OCI-LY3 (cell line): ENCODE results near the gene SEMA6A.

ENCODE experiments used
- H2AFZ ChIP-seq: fragments of 200-600, 300-600 bp; shearing (Covaris generic); 2 replicates; pipeline ENCODE4 v1.6.0; 2014; ENCODE audit warnings: antibody characterized with exemption, low read depth, low read length
- H3K27ac ChIP-seq: fragments of 200-600, 300-600 bp; sonication (generic); 2 replicates; pipeline ENCODE4 v1.5.1; 2014; ENCODE audit warnings: mild to moderate bottlenecking, low read length, moderate library complexity, mixed read lengths
- H3K27me3 ChIP-seq: fragments of 200-600, 300-600 bp; sonication (generic); 2 replicates; pipeline ENCODE4 v1.6.1; 2014; ENCODE audit warnings: low read depth, low read length, mixed read lengths
- H3K36me3 ChIP-seq: fragments of 200-600, 300-600 bp; sonication (generic); replicated peaks from 2 replicates; pipeline ENCODE3; 2014; ENCODE audit warnings: low read depth, low read length, mixed read lengths
- H3K4me1 ChIP-seq: fragments of 300-600, 200-600 bp; sonication (generic); 2 replicates; pipeline ENCODE4 v1.6.1; 2014; ENCODE audit warnings: low read length, mixed read lengths
- H3K4me2 ChIP-seq: fragments of 200-600, 300-600 bp; sonication (generic); 2 replicates; pipeline ENCODE4 v1.6.1; 2014; ENCODE audit warnings: low read length, mixed read lengths
- H3K4me3 ChIP-seq: fragments of 300-600, 200-600 bp; sonication (generic); 2 replicates; pipeline ENCODE4 v1.5.1; 2014; ENCODE audit warnings: antibody characterized with exemption, mild to moderate bottlenecking, low read length, moderate library complexity
- H3K79me2 ChIP-seq: fragments of 300-600, 200-600 bp; shearing (Covaris generic); 2 replicates; pipeline ENCODE4 v1.6.1; 2014; ENCODE audit warnings: mild to moderate bottlenecking, low read length, mixed read lengths
- H3K9ac ChIP-seq: fragments of 300-600, 200-600 bp; shearing (Covaris generic); 2 replicates; pipeline ENCODE4 v1.6.0; 2014; ENCODE audit warnings: mild to moderate bottlenecking, low read length, moderate library complexity
- H3K9me3 ChIP-seq: fragments of 200-600, 300-600 bp; shearing (Covaris generic); 2 replicates; pipeline ENCODE4 v1.6.1; 2014; ENCODE audit warnings: low read length, mixed read lengths; ENCODE audit not compliant: insufficient read depth
- H4K20me1 ChIP-seq: fragments of 200-600, 300-600 bp; sonication (generic); 2 replicates; pipeline ENCODE4 v1.6.1; 2016; ENCODE audit warnings: low read length, mixed read lengths; ENCODE audit not compliant: insufficient read depth
- EZH2phosphoT487 ChIP-seq: fragments of 200-600 bp; shearing (Covaris generic); IDR thresholded peaks from 2 replicates; pipeline ENCODE4 v1.6.1; 2018; ENCODE audit warnings: antibody characterized with exemption, mixed run types, low read depth
- TF ChIP-seq, protein P1 (sequence below): fragments of 200-600, 300-600 bp; sonication (generic); IDR thresholded peaks from 2 replicates; pipeline ENCODE4 v1.5.1; 2014; ENCODE audit warnings: antibody characterized with exemption, low read length, low read depth

Gene SEMA6A

DNA sequence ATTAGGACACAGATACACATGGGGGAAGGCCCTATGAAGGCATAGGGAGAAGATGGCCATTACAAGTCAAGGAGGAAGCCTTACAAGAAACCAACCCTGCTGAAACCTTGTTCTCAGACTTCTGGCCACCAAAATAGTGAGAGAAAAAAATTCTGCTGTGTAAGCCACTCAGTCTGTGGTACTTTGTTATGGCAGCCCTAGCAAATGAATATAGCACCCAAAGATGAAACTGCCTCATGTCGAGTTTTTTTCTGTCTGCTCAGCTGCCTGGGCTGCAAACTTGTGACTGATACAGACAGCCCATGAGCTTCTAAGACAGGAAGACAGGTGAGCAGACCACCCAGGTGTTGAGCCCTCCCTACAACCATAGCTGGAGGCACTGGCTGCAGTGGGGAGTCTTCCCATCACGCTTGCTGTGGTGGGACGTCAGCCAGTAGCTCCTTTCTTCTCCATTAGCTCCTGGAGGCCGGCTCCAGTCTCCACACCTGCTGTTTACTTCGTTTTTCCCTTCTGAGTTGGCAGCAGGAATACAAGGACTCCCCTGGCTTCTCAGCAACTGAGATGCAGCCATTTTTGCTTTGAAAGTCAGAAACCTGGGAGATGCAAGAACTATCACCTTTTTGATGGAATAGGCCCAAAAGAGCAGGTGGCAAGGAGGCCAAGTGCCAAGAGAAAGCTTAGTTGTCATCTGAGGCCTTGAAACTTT lies 164.9 kb downstream of the SEMA6A start:
- H3K27ac ChIP-seq = no peak overlapping the region
- H3K9ac ChIP-seq = no peak overlapping the region
- H4K20me1 ChIP-seq = no peaks in the 10 kb centered on the region
- H3K4me1 ChIP-seq = peaks cover 5% of the 10 kb centered on the region; the same call in 1 of the 2 replicates
- H3K79me2 ChIP-seq = no peaks in the 10 kb centered on the region
- H3K4me2 ChIP-seq = no peak overlapping the region
- H2AFZ ChIP-seq = no peak overlapping the region
- no peaks in the 10 kb centered on the region for H3K36me3 ChIP-seq
- H3K4me3 ChIP-seq = no peak overlapping the region
- no peaks in the 10 kb centered on the region for H3K9me3 ChIP-seq
- no peaks in the 10 kb centered on the region for H3K27me3 ChIP-seq
- no peak for TF ChIP-seq EZH2phosphoT487

GRCh38 chr5:116406306-116407041 lies 168.1 kb downstream of the SEMA6A start:
- no peaks in the 10 kb centered on the region for H3K79me2 ChIP-seq
- TF ChIP-seq, protein P1, sequence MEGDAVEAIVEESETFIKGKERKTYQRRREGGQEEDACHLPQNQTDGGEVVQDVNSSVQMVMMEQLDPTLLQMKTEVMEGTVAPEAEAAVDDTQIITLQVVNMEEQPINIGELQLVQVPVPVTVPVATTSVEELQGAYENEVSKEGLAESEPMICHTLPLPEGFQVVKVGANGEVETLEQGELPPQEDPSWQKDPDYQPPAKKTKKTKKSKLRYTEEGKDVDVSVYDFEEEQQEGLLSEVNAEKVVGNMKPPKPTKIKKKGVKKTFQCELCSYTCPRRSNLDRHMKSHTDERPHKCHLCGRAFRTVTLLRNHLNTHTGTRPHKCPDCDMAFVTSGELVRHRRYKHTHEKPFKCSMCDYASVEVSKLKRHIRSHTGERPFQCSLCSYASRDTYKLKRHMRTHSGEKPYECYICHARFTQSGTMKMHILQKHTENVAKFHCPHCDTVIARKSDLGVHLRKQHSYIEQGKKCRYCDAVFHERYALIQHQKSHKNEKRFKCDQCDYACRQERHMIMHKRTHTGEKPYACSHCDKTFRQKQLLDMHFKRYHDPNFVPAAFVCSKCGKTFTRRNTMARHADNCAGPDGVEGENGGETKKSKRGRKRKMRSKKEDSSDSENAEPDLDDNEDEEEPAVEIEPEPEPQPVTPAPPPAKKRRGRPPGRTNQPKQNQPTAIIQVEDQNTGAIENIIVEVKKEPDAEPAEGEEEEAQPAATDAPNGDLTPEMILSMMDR = no peak
- no peak for TF ChIP-seq EZH2phosphoT487
- no peaks in the 10 kb centered on the region for H3K9me3 ChIP-seq
- H4K20me1 ChIP-seq = no peaks in the 10 kb centered on the region
- H3K4me2 ChIP-seq = no peak overlapping the region
- H3K4me1 ChIP-seq = peaks cover 8% of the 10 kb centered on the region; the same call in 1 of the 2 replicates
- no peak overlapping the region for H3K4me3 ChIP-seq
- no peak overlapping the region for H3K9ac ChIP-seq
- no peak overlapping the region for H2AFZ ChIP-seq
- no peaks in the 10 kb centered on the region for H3K36me3 ChIP-seq
- H3K27me3 ChIP-seq = no peaks in the 10 kb centered on the region
- no peak overlapping the region for H3K27ac ChIP-seq

DNA sequence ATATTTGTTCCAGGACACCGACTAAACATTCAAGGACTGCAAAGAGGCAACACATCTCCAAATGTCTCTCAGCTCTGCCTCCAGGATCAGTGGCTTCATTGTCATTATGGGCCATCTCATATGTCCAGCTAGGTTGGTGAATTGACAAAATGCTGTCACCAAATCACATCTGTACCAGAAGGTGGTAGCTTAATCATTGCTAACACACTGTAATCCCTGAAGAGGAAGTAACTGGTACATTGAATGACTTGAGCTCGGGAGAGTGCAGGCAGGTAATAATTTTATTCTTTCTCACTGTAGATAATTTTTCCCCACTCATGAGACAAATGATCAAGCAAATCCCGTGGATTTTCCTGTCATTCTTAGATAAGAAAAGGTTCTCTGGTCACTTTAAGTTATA lies 169.8 kb downstream of the SEMA6A start:
- no peak overlapping the region for H3K4me3 ChIP-seq
- no peak for TF ChIP-seq EZH2phosphoT487
- TF ChIP-seq, protein P1 = peak; percentile 31; the same call in 1 of the 2 replicates
- no peaks in the 10 kb centered on the region for H3K79me2 ChIP-seq
- peaks cover 8% of the 10 kb centered on the region; the same call in 1 of the 2 replicates for H3K4me1 ChIP-seq
- no peak overlapping the region for H2AFZ ChIP-seq
- no peak overlapping the region for H3K27ac ChIP-seq
- no peaks in the 10 kb centered on the region for H3K27me3 ChIP-seq
- no peaks in the 10 kb centered on the region for H4K20me1 ChIP-seq
- no peaks in the 10 kb centered on the region for H3K9me3 ChIP-seq
- no peak overlapping the region for H3K4me2 ChIP-seq
- H3K9ac ChIP-seq = no peak overlapping the region
- H3K36me3 ChIP-seq = no peaks in the 10 kb centered on the region

DNA sequence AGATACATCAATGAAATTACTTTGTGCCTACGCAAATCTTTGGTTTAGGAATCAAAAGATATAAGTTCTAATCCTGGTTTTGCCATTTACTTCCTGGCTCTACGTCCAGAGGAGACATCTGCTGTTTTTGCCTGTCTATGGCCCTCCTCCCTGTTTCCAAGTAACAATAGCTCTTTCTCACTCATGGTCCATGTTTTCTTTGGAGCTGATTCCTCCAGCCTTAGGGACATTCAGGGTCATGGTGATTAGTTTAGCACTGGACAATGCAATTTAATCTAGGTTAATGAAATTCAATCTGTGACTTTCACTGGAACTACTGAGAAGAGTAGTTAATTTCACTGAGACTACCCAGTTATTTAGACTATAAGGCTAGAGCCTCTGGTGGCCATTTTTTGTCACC lies 170.6 kb downstream of the SEMA6A start:
- no peak overlapping the region for H3K9ac ChIP-seq
- no peak overlapping the region for H3K4me2 ChIP-seq
- no peaks in the 10 kb centered on the region for H3K36me3 ChIP-seq
- H4K20me1 ChIP-seq = no peaks in the 10 kb centered on the region
- no peak overlapping the region for H3K27ac ChIP-seq
- peaks cover 8% of the 10 kb centered on the region; the same call in 1 of the 2 replicates for H3K4me1 ChIP-seq
- H2AFZ ChIP-seq = no peak overlapping the region
- no peak for TF ChIP-seq EZH2phosphoT487
- TF ChIP-seq, protein P1 = no peak
- no peaks in the 10 kb centered on the region for H3K27me3 ChIP-seq
- no peaks in the 10 kb centered on the region for H3K79me2 ChIP-seq
- no peak overlapping the region for H3K4me3 ChIP-seq
- H3K9me3 ChIP-seq = no peaks in the 10 kb centered on the region
